ENCODE measurements around the gene CFAP70. TPM values are rescaled to one million over a fixed set of nuclear protein-coding genes. Genes with fewer than 3 reads are reported as not detected.
A peak's percentile ranks its signal among the peaks of the same experiment; 100 is the strongest.

CFAP70 gene
- total RNA-seq, 1 experiment from 2014 or later: 3.4 TPM

DNA sequence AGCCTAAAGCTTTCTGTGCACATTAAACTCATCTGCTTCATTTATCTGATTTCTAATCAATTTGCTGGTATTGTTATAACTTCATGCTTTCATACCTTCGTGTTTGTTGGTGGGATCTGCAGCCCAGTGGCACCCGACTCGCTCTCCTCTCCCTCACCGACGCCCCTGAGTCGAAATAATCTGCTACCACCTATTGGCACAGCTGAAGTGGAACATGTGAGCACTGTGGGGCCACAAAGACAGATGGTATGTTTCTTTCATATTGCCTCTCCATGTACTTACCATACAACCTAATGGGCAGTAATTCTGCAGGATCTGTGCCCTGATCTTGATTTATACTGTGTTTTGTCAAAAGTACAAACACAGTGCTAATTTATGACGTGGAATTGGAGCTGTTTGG lies 124.0 kb downstream of the CFAP70 start:
- no peak for DNase-seq (ENCODE audit: low read depth)
- in situ Hi-C loops (cut with HindIII; ENCODE audit: low pct_unique_long_range_greater_than_20kb, low sequenced_read_pairs): no loop called here

DNA sequence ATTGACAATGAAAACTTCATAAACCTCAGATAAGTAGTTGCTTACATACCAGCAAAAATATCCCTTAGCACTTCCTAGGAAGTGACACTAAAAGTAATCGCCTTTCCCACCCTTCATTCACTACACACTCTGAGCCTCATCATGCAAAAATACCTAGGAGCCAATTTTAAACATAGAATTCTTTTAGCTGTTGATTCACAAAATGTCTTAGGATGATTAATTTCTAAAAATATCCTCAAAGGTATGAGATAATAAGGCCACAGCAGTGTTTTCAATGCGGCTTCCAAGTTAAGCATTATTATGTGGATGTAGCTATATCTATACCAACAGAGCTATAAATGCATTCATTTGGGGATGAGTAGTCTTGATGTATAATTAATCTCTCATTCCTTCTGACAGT lies 124.8 kb downstream of the CFAP70 start:
- DNase-seq (ENCODE audit: low read depth): no peak
- in situ Hi-C loops (cut with HindIII; ENCODE audit: low pct_unique_long_range_greater_than_20kb, low sequenced_read_pairs): no loop called here

DNA sequence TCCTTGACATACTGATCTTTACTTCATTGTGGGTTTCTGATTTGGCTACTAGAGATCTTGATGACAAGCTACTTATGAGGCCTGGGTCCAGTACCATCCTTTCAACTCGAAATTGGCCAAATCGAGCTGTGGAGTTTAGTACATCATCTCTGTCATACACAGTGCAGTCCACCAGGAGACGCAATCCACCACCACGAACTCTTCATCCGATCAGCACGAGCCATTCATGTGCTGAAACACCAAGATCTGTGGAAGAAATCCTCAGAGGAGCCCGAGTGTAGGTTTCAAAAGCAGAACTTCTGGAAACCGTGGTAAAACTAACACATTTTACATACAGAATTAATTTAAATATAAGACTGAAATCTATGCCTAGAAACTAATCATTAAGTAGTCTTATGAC lies 125.8 kb downstream of the CFAP70 start:
- no peak for DNase-seq (ENCODE audit: low read depth)
- in situ Hi-C loops (cut with HindIII; ENCODE audit: low pct_unique_long_range_greater_than_20kb, low sequenced_read_pairs): no loop called here

DNA sequence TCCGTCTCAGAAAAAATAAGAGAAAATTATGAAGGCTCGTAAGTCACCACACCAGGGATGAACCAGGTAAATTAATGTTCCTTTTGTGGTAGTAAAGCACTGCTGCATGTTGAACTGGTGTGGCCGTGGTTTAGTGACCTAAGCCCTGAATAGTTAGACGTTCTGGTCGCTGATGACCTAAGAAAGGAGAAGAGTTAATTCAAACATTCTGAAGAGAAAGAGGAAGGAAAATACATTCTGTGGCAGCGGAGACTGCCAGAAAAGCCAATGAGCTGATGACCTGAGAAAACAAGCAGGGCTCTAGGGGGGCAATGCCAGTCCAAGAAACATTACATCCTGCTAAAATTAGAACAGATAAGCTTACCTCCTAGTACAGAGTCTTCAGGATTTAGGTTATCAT lies 129.1 kb downstream of the CFAP70 start:
- in situ Hi-C loops (cut with HindIII; ENCODE audit: low pct_unique_long_range_greater_than_20kb, low sequenced_read_pairs): no loop called here
- DNase-seq (ENCODE audit: low read depth): no peak

DNA sequence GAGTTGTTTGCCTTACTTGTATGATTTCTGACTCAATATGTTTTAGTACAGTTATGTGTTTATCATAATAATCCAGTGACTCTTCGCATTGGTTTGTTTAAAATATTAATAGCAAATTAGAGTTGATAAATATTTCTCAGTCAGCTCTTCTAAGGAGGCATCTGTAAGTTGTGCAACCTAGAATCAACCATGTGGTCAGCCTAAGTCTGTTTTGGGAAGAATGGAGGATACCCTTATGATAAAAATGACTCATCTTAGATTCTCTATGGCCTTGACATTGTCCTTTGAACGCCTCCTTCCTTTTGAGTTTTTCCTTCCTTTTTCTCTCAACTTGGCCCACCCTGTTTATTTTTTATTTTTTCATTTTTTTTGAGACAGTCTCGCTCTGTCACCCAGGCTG lies 130.4 kb downstream of the CFAP70 start:
- in situ Hi-C loops (cut with HindIII; ENCODE audit: low pct_unique_long_range_greater_than_20kb, low sequenced_read_pairs): no loop called here
- DNase-seq (ENCODE audit: low read depth): no peak

DNA sequence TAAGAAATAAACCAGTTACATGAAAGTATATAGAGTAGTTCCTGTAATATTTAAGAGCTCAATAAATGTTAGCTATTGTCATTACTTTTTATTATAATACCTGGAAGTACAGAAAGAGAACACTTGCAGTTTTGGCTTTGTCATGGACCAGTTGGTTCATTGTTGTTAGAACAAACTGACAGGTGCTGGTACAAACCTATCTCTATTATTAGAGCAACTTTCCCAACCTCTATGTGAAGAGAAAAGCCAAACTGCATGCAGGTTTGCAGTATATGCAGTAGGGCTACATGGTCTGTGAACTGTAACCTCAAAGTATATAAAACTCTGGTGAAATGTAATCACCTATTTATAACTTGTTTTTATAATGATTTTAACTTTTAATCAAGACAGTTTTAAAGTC lies 132.0 kb downstream of the CFAP70 start:
- no peak for DNase-seq (ENCODE audit: low read depth)
- in situ Hi-C loops (cut with HindIII; ENCODE audit: low pct_unique_long_range_greater_than_20kb, low sequenced_read_pairs): no loop called here

DNA sequence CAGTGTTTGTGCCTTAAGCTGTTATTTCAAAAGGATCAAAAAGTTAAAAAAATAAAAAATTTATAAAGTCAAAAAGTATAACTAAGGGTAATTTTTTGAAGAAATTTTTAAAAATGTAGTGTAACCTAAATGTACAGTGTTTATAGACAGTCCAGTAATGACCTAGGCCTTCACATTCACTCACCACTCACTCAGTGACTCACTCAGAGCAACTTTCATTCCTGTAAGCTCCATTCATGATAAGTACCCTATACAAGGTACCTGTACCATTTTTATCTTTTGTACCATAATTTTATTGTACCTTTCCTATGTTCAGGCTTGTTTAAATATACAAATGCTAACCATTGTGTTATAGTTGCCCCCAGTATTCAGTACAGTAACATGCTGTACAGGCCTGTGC lies 133.1 kb downstream of the CFAP70 start:
- in situ Hi-C loops (cut with HindIII; ENCODE audit: low pct_unique_long_range_greater_than_20kb, low sequenced_read_pairs): no loop called here
- DNase-seq (ENCODE audit: low read depth): no peak

DNA sequence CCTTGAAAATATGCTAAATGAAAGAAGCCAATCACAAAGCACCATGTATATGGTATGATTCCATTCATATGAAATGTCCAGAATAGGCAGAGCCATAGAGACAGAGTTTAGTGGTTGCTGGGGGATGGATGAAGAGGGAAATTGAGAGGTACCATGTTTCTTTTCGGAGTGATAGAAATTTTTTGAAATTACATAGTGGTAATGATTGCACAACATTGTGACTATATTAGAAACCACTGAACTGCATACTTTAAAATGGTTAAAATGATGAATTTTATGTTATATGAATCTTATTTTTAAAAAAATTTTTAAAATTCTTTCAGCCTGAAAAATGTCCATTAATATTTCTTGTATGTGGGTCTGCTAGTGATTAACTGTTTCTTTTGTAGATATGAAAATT lies 137.7 kb downstream of the CFAP70 start:
- DNase-seq (ENCODE audit: low read depth): no peak
- in situ Hi-C loops (cut with HindIII; ENCODE audit: low pct_unique_long_range_greater_than_20kb, low sequenced_read_pairs): no loop called here

DNA sequence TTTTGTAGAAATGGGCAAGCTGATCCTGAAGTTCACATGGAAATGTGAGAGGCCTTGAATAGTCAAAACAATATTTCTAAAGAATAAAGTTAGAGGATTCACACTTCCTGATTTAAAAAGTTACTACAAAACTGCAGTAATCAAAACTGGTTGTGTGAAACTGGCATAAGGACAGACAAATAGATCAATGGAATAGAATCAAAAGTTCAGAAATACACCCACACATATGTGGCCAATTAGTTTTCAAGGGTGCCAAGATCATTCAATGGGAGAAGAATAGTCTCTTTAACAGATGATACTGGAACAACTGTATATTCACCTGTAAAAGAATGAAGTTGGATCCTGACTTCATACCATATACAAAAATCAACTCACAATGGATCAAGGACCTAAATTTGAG lies 139.3 kb downstream of the CFAP70 start:
- no peak for DNase-seq (ENCODE audit: low read depth)
- in situ Hi-C loops (cut with HindIII; ENCODE audit: low pct_unique_long_range_greater_than_20kb, low sequenced_read_pairs): no loop called here

DNA sequence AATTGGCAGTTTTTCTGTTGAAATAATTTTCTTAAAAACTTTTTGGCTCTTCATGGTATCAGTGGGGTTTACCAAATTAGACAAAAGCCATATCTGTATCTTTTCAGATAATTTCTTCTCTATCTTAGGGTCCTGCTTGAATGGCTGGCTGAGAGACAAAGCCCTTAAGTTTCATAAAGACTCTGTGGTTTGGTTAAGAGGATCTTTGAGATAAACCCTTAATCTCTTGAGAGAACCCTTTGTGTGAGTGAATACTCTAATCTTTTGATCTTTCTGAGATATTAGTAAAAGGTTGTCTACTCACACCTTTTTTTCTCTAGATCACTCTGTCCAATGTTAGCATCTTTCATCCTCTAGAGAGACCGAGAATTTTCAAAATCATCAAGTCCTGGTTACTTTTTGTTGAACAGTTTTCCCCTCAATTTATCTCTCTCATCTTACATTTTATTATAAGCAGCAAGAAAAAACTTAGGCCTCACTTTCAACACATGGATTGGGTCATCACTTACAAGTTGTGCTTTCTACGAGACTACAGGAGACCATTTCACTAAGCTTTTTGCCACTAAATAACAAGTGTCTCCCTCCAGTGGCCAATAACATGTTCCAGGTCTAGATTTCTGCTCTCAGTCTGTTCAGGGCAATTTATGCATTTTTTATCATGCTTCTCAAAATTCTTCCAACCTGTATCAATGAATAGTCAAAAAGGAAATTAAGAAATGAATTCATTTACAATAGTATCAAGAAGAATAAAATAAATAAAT lies 140.1 kb downstream of the CFAP70 start:
- peak; percentile 12 for DNase-seq (ENCODE audit: low read depth)
- in situ Hi-C loops (cut with HindIII; ENCODE audit: low pct_unique_long_range_greater_than_20kb, low sequenced_read_pairs): no loop called here

DNA sequence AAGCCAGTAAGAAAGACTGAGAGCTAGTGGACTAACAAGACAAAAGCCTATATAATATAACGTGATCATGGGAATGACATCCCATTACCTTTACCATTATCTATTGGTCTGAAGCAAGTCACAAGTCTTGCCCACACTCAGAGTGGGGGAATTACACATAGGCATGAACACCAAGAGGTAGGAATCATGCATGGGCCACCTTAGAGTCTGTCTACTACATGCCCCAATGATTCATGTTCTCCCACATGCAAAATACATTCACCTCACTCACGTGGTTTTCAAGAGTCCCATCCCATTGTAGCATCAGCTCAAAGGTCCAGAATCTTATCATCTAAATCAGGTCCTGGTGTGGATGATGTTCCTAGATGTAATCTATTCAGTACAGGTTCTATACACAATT lies 141.0 kb downstream of the CFAP70 start:
- in situ Hi-C loops (cut with HindIII; ENCODE audit: low pct_unique_long_range_greater_than_20kb, low sequenced_read_pairs): no loop called here

DNA sequence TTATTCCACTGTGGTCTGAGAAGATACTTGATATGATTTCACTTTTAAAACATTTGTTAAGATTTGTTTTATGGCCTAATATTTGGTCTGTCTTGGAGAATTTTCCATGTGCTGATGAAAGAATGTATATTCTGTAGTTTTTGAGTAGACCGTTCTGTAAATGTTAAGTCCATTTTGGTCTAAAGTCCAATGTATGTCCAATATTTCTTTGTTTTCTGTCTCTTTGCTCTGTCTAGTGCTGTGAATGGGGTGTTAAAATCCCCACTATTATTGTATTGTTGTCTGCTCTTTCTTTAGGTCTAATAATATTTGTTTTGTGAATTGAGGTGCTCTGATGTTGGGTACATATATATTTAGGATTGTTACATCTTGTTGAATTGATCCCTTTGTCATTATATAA lies 142.9 kb downstream of the CFAP70 start:
- in situ Hi-C loops (cut with HindIII; ENCODE audit: low pct_unique_long_range_greater_than_20kb, low sequenced_read_pairs): no loop called here
- no peak for DNase-seq (ENCODE audit: low read depth)

More for the DNA sequence above, 141.0 kb downstream of the CFAP70 start:
- DNase-seq (ENCODE audit: low read depth): no peak

DNA sequence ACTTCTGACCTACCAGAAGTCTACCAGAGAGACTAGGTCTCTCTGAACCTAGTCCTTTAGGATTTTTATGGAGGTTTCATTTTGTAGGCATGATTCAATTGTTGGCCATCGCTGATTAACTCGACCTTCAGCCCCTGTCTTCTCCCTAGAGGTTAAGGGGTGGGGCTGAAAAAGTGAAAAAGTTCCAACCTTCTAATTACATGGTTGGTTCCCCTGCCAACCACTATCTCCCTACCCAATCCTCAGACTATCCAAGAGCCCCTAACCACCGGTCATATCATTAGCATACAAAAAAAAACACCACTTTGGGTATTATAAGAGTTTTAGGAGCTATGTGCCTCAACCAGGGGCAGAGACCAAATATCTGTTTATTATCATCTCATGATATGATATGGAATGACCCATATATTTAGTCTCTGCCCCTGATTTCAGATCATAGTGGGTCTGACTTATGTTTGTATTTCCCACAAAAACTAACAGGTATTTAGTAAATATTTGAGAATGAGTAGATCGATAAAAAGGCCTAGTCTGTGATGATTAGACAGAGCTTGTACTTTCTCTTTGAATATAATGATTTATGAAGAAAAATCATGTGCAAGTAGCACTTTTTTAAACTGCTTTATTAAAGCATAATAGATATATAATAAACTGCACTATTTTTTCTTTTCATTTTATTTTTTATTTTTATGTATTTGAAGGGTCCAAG lies 147.4 kb downstream of the CFAP70 start:
- DNase-seq (ENCODE audit: low read depth): no peak
- in situ Hi-C loops (cut with HindIII; ENCODE audit: low pct_unique_long_range_greater_than_20kb, low sequenced_read_pairs): no loop called here

DNA sequence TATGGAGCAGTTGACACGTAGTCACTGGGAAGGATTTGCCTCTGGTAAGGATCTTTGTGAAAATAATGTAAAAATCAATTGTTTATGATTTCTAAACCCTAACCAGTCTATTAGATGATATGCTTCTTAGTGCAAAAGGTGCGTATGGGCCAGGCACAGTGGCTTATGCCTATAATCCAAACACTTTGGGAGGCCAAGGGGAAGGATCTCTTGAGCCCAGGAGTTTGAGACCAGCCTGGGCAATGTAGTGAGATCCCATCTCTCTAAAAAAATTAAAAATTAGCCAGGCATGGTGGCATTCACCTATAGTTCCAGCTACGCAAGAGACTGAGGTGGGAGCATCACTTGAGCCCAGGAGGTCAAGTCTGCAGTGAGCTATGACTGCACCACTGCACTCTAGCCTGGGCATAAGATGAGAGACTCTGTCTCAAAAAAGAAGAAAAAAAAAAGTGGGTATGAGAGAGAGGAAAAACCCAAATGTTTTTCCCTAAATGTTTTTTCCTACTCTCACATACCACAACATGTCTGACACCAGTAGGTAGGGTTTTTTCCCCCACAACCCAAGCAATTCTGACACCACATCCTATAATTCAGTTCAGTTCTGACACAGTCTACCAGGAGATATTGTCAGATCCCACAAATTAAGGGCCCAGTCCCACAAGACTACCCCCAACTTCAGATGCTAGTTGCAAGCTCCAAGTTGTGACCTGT lies 148.1 kb downstream of the CFAP70 start:
- in situ Hi-C loops (cut with HindIII; ENCODE audit: low pct_unique_long_range_greater_than_20kb, low sequenced_read_pairs): no loop called here
- no peak for DNase-seq (ENCODE audit: low read depth)

DNA sequence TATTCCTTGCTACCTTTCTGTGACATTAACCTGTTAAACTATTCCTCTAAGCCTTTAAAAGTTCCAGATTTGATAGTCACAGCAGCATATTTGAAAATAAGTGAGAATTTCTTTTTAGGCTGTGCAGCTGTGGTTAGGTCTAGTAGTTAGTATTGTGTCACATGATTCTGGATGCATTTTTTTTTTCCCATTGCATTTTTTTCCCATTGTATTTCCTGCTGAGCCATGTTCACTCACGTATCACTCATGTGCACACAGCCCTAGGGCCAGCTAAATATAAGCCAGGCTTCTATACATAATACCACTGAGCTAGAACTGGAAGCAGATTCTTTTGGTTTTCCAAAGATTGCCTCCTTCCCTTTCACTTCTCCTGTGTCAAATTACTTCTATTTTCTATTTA lies 149.0 kb downstream of the CFAP70 start:
- DNase-seq (ENCODE audit: low read depth): peak; percentile 61
- in situ Hi-C loops (cut with HindIII; ENCODE audit: low pct_unique_long_range_greater_than_20kb, low sequenced_read_pairs): no loop called here

DNA sequence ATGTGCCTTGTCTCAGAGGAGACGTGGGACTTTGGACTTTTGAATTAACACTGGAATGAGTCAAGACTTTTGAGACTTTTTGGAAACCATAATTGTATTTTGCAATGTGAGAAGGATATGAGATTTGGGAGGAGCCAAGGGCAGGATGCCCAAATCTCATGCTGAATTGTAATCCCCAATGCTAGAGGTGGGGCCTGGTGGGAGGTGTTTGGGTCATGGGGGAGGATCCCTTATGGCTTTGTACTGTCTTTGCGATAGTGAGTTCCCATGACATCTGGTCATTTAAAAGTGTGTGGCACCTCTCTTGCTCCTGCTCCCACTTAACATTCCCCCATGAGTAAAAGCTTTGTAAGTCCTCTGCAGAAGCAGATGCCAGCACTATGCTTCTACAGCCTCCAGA lies 150.8 kb downstream of the CFAP70 start:
- in situ Hi-C loops (cut with HindIII; ENCODE audit: low pct_unique_long_range_greater_than_20kb, low sequenced_read_pairs): no loop called here
- no peak for DNase-seq (ENCODE audit: low read depth)

DNA sequence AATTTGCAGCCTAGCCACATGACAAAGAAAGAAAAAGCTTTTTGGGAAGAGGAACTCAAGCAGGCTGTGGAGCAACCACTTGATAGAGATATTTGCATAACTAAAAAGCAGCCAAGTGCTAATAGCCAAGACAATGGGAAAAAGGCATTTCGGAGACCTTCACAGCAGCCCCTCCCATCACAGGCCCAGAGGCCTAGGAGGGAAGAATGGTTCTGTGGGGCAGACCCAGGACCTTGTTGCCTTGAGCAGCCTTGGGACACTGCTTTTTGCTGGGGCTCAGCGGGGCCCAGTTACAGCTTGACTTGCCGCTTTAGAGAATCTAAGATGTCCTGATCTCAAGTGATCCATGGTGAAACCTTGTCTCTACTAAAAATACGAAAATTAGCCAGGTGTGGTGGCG lies 152.3 kb downstream of the CFAP70 start:
- in situ Hi-C loops (cut with HindIII; ENCODE audit: low pct_unique_long_range_greater_than_20kb, low sequenced_read_pairs): no loop called here
- DNase-seq (ENCODE audit: low read depth): no peak

DNA sequence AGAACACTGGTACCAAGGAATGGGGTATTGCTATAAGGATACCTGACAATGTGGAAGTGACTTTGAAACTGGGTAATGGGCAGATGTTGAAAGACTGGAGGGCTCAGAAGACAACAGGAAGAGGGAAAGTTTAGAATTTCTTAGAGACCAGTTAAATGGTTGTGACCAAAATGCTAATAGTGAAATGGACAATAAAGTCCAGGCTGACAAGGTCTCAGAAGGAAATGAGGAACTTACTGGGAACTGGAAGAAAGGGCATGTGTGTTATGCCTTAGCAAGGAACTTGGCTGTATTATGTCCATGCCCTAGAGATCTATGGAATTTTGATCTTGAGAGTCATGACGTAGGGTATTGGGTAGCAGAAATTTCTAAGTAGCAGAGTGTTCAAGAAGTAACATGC lies 152.8 kb downstream of the CFAP70 start:
- DNase-seq (ENCODE audit: low read depth): no peak
- in situ Hi-C loops (cut with HindIII; ENCODE audit: low pct_unique_long_range_greater_than_20kb, low sequenced_read_pairs): no loop called here

DNA sequence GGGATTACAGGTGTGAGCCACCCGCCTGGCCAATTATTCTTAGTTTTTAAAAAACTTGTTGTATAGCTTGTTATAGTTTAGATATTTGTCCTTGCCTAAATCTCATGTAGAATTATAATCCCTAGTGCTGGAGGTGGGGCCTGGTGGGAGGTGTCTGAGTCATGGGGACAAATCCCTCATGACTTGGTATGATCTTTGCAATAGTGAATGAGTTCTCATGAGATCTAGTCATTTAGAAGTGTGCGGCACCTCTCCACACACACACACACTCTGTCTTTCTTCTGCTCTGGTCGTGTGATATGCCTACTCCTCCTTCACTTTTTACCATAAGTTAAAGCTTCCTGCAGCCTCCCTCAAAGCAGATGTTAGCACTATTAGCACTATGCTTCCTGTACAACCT lies 153.6 kb downstream of the CFAP70 start:
- no peak for DNase-seq (ENCODE audit: low read depth)
- in situ Hi-C loops (cut with HindIII; ENCODE audit: low pct_unique_long_range_greater_than_20kb, low sequenced_read_pairs): no loop called here
